ENCODE measurements around the gene CALN1. TPM values are rescaled to one million over a fixed set of nuclear protein-coding genes. Genes with fewer than 3 reads are reported as not detected.

CALN1 gene
- polyA plus RNA-seq, 1 experiment, result not detected

DNA sequence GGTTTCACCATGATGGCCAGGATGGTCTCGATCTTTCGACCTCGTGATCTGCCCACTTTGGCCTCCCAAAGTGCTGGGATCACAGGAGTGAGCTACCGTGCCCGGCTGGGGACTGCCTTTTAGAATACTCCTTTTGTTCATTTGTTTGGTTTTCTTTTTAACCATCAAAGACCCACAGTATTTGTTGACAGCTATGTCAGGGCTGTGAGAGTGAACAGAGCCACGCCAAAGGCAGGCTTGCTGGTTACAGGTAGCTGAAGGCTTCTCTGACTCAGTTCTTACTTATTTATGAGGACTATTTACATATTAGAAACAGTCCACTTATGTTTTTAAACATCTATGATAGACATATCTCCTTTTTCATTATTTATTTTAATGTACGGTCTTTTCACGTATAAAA lies 544.5 kb downstream of the CALN1 start:
- ChIA-PET CTCF (no interaction called here), POLR2A (interaction anchor here (0.6 kb wide), 1 partner anchor 832 kb away, joined by 6 read pairs; no protein-coding TSS in a partner anchor)
- no peak overlapping the region for H3K27ac ChIP-seq (ENCODE audit: low read depth, low read length)
- peaks cover 37% of the 10 kb centered on the region for H3K9me3 ChIP-seq (ENCODE audit: control insufficient read depth, insufficient read depth, low read length)
- H3K4me3 ChIP-seq (ENCODE audit: low read depth, low read length), result no peak overlapping the region
- no peak for DNase-seq (ENCODE audit: low read depth, low spot score)
- TF ChIP-seq, protein P1, sequence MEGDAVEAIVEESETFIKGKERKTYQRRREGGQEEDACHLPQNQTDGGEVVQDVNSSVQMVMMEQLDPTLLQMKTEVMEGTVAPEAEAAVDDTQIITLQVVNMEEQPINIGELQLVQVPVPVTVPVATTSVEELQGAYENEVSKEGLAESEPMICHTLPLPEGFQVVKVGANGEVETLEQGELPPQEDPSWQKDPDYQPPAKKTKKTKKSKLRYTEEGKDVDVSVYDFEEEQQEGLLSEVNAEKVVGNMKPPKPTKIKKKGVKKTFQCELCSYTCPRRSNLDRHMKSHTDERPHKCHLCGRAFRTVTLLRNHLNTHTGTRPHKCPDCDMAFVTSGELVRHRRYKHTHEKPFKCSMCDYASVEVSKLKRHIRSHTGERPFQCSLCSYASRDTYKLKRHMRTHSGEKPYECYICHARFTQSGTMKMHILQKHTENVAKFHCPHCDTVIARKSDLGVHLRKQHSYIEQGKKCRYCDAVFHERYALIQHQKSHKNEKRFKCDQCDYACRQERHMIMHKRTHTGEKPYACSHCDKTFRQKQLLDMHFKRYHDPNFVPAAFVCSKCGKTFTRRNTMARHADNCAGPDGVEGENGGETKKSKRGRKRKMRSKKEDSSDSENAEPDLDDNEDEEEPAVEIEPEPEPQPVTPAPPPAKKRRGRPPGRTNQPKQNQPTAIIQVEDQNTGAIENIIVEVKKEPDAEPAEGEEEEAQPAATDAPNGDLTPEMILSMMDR (IDR thresholded peaks at IDR 0.05; ENCODE audit: low read depth, low read length), result no peak
- H3K27me3 ChIP-seq (ENCODE audit: control insufficient read depth, insufficient read depth, low read length), result no peaks in the 10 kb centered on the region

DNA sequence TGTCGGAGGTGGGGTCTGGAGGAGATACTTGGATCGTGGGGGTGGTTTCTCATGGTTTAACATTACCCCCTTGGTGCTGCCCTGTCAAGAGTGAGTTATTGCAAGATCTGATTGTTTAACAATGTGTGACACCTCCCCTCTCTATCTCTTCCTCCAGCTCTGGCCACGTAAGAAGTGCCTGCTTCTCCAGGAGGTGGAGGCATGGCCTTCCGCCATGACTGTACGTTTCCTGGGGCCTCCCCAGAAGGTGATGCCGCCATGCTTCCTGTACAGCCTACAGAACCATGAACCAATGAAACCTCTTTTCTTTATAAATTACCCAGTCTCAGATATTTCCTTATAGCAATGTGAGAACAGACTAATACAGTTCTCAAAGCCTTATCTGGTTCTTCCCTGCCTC lies 547.0 kb downstream of the CALN1 start:
- no peak for DNase-seq (ENCODE audit: low read depth, low spot score)
- POLR2A ChIA-PET, result no interaction called here
- TF ChIP-seq, protein P1 (IDR thresholded peaks at IDR 0.05; ENCODE audit: low read depth, low read length), result no peak
- H3K9me3 ChIP-seq (ENCODE audit: control insufficient read depth, insufficient read depth, low read length), result peaks cover 42% of the 10 kb centered on the region
- no peak overlapping the region for H3K4me3 ChIP-seq (ENCODE audit: low read depth, low read length)
- H3K27me3 ChIP-seq (ENCODE audit: control insufficient read depth, insufficient read depth, low read length), result no peaks in the 10 kb centered on the region
- CTCF ChIA-PET, result no interaction called here
- no peak overlapping the region for H3K27ac ChIP-seq (ENCODE audit: low read depth, low read length)

DNA sequence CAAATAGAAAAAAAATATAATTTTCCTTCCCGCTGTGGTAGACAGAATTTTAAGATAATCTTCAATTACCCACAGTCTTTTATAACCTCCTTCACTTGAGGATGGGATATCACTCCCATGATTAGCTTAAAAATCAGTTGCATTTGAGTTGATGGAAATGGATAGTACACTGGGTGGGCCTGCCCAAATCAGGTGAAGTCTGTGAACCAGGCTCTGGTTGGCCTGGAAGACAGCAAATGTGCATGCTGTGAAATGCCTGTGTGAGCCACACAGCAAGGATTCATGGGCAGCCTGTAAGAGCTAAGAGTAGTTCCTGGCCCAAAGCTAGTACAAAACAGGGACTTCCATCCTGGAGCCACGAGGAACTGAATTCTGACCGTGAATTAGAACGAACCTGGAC lies 548.0 kb downstream of the CALN1 start:
- Histone ChIP-seq H3K27ac (ENCODE audit: low read depth, low read length) (no peak overlapping the region), H3K27me3 (ENCODE audit: control insufficient read depth, insufficient read depth, low read length) (no peaks in the 10 kb centered on the region), H3K4me3 (ENCODE audit: low read depth, low read length) (no peak overlapping the region), H3K9me3 (ENCODE audit: control insufficient read depth, insufficient read depth, low read length) (peaks cover 39% of the 10 kb centered on the region)
- POLR2A ChIA-PET, result no interaction called here
- no peak for DNase-seq (ENCODE audit: low read depth, low spot score)
- TF ChIP-seq, protein P1 (IDR thresholded peaks at IDR 0.05; ENCODE audit: low read depth, low read length), result no peak
- CTCF ChIA-PET, result no interaction called here

DNA sequence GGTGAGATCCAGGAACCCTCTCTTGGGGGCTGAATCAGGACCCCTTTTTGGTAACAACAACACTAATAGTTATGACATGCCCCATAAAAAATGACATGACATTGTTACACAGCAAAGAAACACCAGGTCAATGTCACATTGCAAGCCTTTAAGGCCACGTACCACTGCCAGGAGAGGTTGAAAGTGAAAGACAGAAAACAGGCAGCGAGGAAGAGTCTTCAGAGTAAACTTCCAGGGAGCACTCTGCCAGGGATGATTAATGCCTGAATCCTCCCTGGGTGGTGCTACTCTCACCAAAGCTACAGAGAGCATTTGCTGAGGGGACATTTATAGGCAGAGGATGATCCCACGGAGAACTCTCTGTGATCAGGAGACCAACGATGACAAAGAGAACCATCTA lies 551.6 kb downstream of the CALN1 start:
- CTCF ChIA-PET, result no interaction called here
- POLR2A ChIA-PET, result interaction anchor here (0.6 kb wide), 1 partner anchor 12 kb away, joined by 3 read pairs; no protein-coding TSS in a partner anchor
- no peak for DNase-seq (ENCODE audit: low read depth, low spot score)
- Histone ChIP-seq H3K9me3 (ENCODE audit: control insufficient read depth, insufficient read depth, low read length) (peaks cover 34% of the 10 kb centered on the region), H3K27me3 (ENCODE audit: control insufficient read depth, insufficient read depth, low read length) (no peaks in the 10 kb centered on the region), H3K4me3 (ENCODE audit: low read depth, low read length) (no peak overlapping the region), H3K27ac (ENCODE audit: low read depth, low read length) (no peak overlapping the region)
- TF ChIP-seq, protein P1 (IDR thresholded peaks at IDR 0.05; ENCODE audit: low read depth, low read length), result no peak

DNA sequence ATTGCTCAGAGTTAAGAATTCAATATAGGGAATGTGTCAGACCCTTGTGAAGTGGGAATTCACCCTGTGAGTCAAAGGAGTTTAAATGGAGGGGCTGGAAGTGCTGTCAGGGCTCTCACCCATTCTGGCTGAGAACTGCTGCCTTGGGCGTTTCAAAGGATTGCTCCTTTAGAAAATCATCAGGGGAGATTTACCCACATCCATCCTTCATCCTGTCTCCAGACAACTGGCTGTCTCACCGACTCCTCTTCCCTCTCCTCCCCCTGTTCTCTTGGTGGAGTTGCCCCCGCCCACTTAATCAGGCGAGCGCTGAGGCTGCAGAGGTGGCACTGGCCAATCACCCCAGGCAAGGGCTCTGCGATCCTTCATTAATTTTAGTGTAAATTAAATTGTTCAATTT lies 554.8 kb downstream of the CALN1 start:
- H3K27me3 ChIP-seq (ENCODE audit: control insufficient read depth, insufficient read depth, low read length), result no peaks in the 10 kb centered on the region
- H3K9me3 ChIP-seq (ENCODE audit: control insufficient read depth, insufficient read depth, low read length), result peaks cover 18% of the 10 kb centered on the region
- TF ChIP-seq, protein P1 (IDR thresholded peaks at IDR 0.05; ENCODE audit: low read depth, low read length), result no peak
- ChIA-PET POLR2A (no interaction called here), CTCF (no interaction called here)
- no peak overlapping the region for H3K4me3 ChIP-seq (ENCODE audit: low read depth, low read length)
- H3K27ac ChIP-seq (ENCODE audit: low read depth, low read length), result no peak overlapping the region
- DNase-seq (ENCODE audit: low read depth, low spot score), result no peak

Data from AG04450 (cell line).